Activated T-cell treated with anti-CD3 and anti-CD28 coated beads for 24 hours (primary cell): ENCODE results near the gene PRKCH.
"Not testable (repeated sequence)": the region's sequence is repeated elsewhere in the genome, so short reads cannot be mapped to it uniquely, and the experiment has no call there.

Source experiments
- DNase-seq: peaks from one replicate; pipeline ENCODE4 v3.0.0-alpha.2; 2020; ENCODE audit warnings: low read depth

Gene PRKCH

DNA sequence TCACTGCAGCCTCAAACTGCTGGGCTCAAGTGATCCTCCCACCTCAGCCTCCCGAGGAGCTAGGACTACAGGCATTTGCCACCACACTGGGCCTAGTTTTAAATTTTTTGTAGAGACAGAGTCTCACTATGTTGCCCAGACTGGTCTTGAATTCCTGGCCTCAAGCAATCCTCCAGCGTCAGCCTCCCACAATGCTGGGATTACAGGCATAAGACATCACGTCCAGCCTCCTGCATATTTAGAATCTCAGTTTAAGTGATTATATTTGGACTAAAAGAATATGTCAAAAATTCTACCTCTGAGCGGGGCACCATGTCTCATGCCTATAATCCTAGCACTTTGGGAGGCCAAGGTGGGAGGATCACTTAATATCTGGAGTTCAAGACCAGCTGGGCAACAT, 12.7 kb upstream of the PRKCH start:
- not testable (repeated sequence) for DNase-seq

- no peak for DNase-seq
Observed at GRCh38 chr14:61315313-61315712, 6.1 kb upstream of the PRKCH start.

GRCh38 chr14:61319086-61319485, 2.3 kb upstream of the PRKCH start:
- no peak for DNase-seq

DNA sequence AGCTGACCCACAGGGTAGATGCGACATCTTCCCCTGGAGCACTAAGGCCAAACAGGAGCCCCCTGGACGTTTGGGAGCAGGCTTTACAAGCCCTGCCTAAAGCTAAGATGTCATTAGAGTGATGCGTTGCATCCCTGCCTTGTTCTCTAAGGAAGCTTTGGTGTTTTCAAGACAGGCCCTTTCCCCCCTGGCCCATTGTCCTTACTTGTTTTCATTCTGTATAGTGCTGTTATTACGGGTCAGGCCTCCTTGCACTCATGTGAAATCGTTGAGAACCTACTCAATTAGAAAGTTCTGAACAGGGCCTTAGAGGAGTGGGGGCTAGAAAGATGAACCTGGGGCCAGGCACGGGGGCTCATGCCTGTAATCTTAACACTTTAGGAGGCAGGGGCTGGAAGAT, 1.7 kb upstream of the PRKCH start:
- no peak for DNase-seq

DNA sequence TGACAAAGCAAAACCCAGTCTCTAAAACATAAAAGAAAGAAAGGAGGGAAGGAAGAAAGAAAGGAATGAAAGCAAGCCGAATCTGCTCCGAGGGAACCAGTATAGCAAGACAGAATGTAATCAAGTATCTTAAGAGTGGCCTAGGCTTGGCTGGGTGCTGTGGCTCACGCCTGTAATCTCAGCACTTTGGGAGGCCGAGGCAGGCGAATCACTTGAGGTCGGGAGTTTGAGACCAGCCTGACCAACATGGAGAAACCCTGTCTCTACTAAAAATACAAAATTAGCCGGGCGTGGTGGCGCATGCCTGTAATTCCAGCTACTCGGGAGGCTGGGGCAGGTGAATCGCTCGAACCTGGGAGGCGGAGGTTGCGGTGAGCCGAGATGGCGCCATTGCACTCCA, 1.2 kb upstream of the PRKCH start:
- not testable (repeated sequence) for DNase-seq

DNA sequence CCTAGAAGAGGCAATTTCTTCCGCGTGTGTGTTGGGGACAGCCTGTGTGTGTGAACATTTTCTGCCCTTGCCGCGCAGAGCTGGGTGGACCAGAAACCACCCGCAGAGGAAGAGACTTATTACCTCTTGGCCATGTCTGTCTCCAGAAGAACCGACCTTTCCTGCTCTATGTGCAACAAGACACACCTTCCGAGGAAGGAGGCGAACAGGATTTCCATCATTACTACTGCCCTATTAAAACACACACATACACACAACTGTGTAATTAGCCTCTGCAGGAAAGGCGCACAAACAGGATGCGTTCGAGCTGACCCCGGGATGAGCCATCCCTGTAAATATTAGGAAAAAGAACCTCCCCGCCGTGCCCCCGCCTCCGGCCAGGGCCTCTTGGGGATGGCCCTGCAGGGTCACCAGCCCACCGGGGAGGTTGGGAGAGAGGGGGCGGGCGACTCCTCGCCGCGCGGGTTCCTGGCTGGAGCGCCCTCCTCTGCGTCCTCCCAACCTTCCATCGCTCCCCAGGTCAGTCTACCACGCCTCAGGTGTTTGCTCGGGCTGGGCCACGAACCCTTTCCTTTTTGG, 484 bp upstream of the PRKCH start:
- no peak for DNase-seq

DNA sequence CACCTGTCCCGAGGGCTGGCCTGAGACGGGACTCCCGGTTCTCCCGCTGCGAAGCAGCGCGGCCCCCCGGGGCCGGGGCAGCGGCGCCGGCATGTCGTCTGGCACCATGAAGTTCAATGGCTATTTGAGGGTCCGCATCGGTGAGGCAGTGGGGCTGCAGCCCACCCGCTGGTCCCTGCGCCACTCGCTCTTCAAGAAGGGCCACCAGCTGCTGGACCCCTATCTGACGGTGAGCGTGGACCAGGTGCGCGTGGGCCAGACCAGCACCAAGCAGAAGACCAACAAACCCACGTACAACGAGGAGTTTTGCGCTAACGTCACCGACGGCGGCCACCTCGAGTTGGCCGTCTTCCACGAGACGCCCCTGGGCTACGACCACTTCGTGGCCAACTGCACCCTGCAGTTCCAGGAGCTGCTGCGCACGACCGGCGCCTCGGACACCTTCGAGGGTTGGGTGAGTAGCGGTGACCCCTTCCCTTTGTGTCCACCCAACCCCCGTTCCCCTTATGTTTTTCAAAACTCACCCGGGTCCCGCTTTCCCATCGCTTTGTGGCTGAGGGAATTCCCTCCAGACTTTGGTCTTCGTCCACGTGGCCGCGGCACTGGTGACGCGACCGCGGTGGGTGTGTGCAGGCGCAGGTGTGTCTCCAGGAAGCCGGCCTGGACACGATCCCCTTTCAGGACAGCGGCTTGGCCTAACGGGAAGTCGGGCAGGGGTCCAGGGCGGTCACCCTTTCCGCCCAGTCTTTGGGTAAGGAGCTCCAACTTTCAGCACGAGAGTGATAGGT, 826 bp downstream of the PRKCH start:
- no peak for DNase-seq

DNA sequence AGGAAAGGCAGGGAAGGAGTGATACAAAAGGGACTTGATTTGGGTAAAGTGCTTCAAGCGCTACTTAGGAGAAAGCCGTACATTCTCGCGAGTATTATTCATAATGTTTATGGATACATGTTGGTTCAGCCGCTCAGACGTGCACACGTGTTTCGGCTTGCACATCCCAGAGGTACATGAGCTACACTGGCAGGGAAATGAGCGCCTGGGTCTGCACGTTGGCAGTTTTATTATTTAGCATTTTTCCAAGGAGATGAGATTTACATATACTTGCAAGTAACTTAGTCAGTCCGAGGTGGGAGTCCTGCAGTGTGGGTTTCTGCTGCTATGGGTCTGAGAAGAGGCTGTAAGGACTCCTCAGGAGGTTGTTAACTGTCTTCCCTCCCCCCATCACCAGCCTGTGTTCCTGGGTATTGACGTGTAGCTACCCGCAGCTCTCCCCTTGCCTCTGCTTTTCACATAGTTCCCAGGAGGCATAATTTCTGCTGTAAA, 1.5 kb downstream of the PRKCH start:
- DNase-seq, result no peak

GRCh38 chr14:61323970-61324369, 2.6 kb downstream of the PRKCH start:
- DNase-seq, result no peak

DNA sequence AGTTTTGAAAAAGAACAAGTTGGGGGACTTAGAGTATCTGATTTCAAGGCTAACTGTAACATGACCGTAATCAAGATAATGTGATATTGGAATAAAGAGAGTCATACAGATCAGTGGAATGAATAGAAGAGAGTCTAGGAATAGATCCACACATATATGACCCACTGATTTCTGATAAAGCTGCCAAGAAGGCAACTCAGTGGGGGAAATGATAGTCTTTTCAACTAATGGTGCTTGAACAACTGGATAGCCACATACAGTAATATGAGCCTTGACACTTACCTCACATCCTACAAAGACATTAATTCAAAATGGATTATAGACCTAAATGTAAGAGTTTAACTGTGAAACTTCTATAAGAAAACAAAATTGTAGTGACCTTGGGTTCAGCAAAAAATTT, 3.8 kb downstream of the PRKCH start:
- no peak for DNase-seq

DNA sequence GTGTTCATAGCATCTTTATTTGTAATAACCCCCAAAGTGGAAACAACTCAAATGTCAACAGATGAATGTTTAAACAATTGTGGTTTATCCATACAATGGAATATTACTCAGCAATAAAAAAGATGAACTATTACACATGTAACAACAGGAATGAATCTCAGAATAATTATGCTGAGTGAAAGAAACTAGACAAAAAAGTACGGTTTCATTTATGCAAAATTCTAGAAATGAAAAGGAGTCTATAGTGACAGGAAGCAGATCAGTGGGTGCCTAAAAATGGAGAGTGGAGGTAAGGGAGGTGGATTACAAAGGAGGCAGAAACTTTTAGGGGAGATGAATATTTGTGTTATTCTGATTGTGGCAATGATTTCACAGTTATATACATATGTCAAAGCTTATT, 4.8 kb downstream of the PRKCH start:
- DNase-seq, result no peak

DNA sequence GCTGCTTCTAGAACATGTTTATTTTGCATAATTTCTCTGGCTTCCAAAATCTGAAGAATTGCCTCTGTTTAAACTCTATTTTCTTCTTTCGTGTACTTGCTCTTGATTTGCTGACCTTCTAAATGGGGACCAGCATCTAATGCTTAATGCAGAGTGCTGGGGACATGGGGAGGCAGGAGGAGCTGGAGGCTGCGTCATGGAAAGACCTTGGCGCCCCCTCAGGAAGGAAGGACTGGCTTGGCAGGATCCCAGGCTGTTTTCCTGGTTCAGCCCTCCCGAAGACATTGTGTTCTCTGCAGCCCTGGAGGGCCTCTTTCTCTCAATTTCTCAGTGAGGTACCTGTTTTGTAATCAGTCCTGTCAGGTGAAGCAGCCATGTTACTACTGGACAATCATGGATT, 5.5 kb downstream of the PRKCH start:
- no peak for DNase-seq

GRCh38 chr14:61328626-61329262, 7.4 kb downstream of the PRKCH start:
- DNase-seq, result no peak

DNA sequence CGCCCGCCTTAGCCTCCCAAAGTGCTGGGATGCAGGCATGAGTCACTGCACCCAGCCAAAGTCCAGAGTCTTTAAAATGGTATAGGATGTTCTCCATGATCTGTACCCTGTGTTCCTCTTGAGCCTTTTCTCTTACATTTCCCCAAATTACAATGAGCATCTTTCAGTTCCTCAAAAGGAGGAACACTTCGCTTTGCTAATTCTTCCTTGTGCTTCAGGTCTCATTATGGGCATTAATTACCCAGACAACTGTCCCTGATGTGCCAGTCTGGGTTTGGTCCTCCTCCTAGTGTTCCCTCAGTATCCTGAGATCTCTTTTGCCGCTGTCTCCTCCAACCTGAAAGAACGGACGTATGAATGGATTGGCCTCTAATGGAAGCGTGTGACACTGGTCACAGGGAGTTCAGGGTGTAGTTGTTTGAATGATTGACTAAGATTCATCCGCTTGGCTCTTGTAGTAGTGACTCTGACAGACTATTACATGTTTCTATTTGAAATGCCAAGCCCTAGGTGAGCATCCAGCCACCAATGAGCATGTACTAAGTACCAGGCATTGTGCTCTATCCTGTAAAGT, 8.2 kb downstream of the PRKCH start:
- no peak for DNase-seq

GRCh38 chr14:61330511-61330910, 9.1 kb downstream of the PRKCH start:
- DNase-seq, result no peak

DNA sequence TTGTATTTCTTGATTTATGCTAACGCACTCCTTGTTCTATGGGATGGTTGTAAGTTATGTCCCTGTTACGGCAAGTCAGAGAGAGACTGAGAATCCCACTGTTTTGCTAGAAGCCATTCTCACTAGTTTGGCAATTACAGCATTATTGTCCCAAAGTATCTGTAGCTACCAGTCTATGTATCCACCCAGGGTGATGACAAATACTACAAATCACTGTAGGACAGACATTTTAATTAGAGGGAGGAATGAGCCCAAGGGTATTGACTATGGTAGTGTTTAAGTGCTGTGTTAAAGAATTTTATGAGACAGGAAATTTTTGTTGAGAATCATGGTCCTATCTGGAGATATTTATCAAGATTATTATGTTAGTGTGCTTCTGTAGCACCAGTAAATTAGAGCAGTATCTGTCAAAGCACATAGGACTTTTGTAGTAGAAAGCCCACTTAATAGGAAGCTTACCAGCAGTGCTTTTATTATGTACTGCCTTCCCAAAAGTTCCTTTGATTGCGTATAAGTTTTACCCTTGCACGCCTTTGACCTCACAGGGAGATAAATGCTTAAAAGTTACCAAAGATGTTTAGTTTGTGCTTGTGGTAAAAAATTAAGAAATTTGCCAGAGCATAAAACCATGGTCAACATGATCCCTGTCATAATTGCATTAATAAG, 10.7 kb downstream of the PRKCH start:
- no peak for DNase-seq

GRCh38 chr14:61332658-61333029, 11.3 kb downstream of the PRKCH start:
- DNase-seq, result no peak

- DNase-seq, result no peak
Observed at GRCh38 chr14:61333087-61333486, 11.7 kb downstream of the PRKCH start.

- no peak for DNase-seq
Observed at GRCh38 chr14:61334197-61334701, 12.9 kb downstream of the PRKCH start.

DNA sequence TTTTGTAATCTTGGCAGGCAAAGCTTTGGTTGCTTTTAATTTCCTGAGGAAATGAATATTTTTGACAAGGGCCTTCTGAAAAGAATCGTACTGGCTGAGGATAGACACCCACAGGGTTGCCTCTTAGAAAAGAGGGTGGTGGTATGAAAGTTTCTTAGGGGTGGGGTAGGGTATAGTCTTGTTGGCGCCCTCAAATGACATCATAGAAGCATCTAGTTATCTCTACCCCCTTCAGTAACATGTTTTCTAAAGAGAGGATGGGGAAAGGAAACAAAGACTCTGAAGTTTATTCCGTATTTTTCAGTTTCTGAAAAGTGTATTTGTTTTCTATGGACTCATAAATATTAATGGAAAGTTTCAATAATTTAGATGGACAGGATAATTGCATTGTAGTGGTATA, 13.7 kb downstream of the PRKCH start:
- DNase-seq, result no peak

DNA sequence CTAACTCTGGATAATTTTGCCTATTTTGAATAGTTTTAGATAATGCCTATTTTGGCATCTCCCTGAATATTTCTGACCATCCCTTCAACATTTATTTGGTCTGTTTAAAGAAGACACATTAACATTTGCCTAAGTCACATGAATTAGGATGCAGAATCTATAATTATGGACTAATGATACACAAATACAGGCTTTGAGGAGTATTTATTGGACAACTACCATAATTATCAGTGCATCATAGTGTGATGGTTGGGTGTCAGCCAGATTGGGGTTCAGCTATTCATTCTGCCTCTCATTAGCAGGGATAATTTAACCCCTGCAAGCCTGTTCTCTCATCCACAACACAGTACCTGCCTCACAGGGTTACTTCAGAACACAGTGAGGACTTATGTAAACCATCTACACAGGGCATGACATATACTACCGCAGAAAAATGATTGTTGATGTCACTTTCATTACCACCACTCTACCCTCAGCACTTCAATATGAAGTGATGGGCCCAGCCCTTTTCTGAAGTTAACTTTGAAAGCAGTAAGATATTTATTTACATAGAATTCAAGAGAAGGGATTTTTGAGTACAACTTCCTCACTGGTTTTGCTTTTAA, 14.4 kb downstream of the PRKCH start:
- no peak for DNase-seq

GRCh38 chr14:61337893-61338292, 16.5 kb downstream of the PRKCH start:
- DNase-seq, result no peak
